Ishikawa (cell line): ENCODE data around the gene AHR.

Source experiments
- FOXM1 ChIP-seq: IDR thresholded peaks from 2 replicates; pipeline ENCODE4 v1.6.1; 2012; ENCODE audit warnings: low read depth, borderline replicate concordance
- REST ChIP-seq: IDR thresholded peaks from 2 replicates; pipeline ENCODE4 v1.6.1; 2012; ENCODE audit warnings: low read depth, mild to moderate bottlenecking
- TCF12 ChIP-seq: IDR thresholded peaks from 2 replicates; pipeline ENCODE4 v1.6.1; 2012; ENCODE audit warnings: low read depth

GRCh38 chr7:17320657-17321056 lies 22.2 kb downstream of the AHR start:
- TF ChIP-seq FOXM1 (no peak), REST (no peak), TCF12 (no peak)
